KMS-11 (cell line): ENCODE data around the gene TUB.

Source experiments
- H2AFZ ChIP-seq: fragments of 200-600 bp; sonication (generic); 2 replicates; pipeline ENCODE4 v1.6.1; 2016; ENCODE audit warnings: antibody characterized with exemption, mixed run types, low read depth
- H3K27ac ChIP-seq: fragments of 200-600 bp; sonication (generic); 2 replicates; pipeline ENCODE4 v1.6.1; 2016; ENCODE audit warnings: mild to moderate bottlenecking, mixed run types
- H3K27me3 ChIP-seq: fragments of 200-600 bp; sonication (generic); 2 replicates; pipeline ENCODE4 v1.6.1; 2017; ENCODE audit warnings: mild to moderate bottlenecking, low read depth, mixed run types, moderate library complexity; ENCODE audit not compliant: insufficient read depth
- H3K36me3 ChIP-seq: fragments of 200-600 bp; sonication (generic); 2 replicates; pipeline ENCODE4 v1.6.1; 2017; ENCODE audit warnings: mild to moderate bottlenecking, mixed run types; ENCODE audit not compliant: insufficient read depth
- H3K4me1 ChIP-seq: fragments of 200-600 bp; sonication (generic); 2 replicates; pipeline ENCODE4 v1.6.1; 2016; ENCODE audit warnings: mild to moderate bottlenecking, low read depth, mixed run types; ENCODE audit not compliant: poor library complexity, severe bottlenecking
- H3K4me2 ChIP-seq: fragments of 200-600 bp; sonication (generic); 2 replicates; pipeline ENCODE4 v1.7.0; 2016; ENCODE audit warnings: mild to moderate bottlenecking, mixed run types
- H3K4me3 ChIP-seq: fragments of 200-600 bp; sonication (generic); IDR thresholded peaks from 2 replicates; pipeline ENCODE4 v1.6.1; 2017; ENCODE audit warnings: low read depth, low read length, mixed read lengths; ENCODE audit not compliant: insufficient read depth
- H3K79me2 ChIP-seq: fragments of 200-600 bp; sonication (generic); 2 replicates; pipeline ENCODE4 v1.6.1; 2016; ENCODE audit warnings: low read depth, mixed run types; ENCODE audit not compliant: insufficient read depth
- H3K9ac ChIP-seq: fragments of 200-600 bp; sonication (generic); 2 replicates; pipeline ENCODE4 v1.6.1; 2016; ENCODE audit warnings: mild to moderate bottlenecking, mixed run types
- H4K20me1 ChIP-seq: fragments of 200-600 bp; sonication (generic); 2 replicates; pipeline ENCODE4 v1.6.1; 2016; ENCODE audit warnings: mild to moderate bottlenecking, mixed run types; ENCODE audit not compliant: insufficient read depth
- TF ChIP-seq, protein P1 (sequence below): fragments of 200-600 bp; sonication (generic); conservative IDR thresholded peaks from 2 replicates; pipeline ENCODE4 v1.6.1; 2017; ENCODE audit warnings: low read depth, mild to moderate bottlenecking, antibody characterized with exemption, low read length, moderate library complexity, mixed read lengths

Gene TUB

DNA sequence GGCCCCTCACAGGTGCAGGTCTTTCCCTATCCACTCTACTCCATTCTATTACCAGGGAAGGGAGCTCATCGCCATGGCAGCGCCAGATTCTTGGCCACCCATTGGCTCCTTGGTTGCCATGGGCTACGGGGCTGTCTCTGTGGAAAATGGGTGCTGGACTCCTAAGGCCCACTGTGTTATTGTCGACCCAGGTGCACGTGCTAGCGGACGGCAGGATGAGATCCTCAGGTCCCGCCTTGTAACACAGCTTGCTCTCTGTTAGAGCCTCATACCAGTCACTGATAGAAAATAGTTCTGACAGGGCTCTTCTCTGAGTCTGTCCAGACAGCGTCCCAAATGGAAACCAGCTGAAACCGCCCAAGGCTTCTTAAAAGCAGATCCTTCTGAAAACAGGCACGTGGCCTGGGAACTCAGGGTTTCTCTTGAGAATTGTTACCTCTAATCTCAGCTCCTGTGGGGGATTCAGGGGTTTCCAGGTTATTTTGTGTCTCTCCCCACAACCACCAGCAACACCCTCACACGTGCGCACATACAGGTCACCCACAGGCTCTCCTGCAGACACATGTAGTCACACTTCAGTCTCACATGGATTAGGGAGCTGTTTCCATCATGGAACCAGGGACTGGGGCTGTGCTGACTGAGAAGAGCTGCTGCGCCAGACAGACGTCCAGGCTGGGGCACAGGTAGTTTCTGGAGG lies 1.5 kb downstream of the TUB start:
- no peaks in the 10 kb centered on the region for H3K4me1 ChIP-seq
- H3K36me3 ChIP-seq, result no peaks in the 10 kb centered on the region
- H3K4me3 ChIP-seq, result no peak overlapping the region
- H3K27ac ChIP-seq, result no peak overlapping the region
- no peak overlapping the region for H2AFZ ChIP-seq
- TF ChIP-seq, protein P1, sequence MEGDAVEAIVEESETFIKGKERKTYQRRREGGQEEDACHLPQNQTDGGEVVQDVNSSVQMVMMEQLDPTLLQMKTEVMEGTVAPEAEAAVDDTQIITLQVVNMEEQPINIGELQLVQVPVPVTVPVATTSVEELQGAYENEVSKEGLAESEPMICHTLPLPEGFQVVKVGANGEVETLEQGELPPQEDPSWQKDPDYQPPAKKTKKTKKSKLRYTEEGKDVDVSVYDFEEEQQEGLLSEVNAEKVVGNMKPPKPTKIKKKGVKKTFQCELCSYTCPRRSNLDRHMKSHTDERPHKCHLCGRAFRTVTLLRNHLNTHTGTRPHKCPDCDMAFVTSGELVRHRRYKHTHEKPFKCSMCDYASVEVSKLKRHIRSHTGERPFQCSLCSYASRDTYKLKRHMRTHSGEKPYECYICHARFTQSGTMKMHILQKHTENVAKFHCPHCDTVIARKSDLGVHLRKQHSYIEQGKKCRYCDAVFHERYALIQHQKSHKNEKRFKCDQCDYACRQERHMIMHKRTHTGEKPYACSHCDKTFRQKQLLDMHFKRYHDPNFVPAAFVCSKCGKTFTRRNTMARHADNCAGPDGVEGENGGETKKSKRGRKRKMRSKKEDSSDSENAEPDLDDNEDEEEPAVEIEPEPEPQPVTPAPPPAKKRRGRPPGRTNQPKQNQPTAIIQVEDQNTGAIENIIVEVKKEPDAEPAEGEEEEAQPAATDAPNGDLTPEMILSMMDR, result no peak
- H3K27me3 ChIP-seq, result no peaks in the 10 kb centered on the region
- no peaks in the 10 kb centered on the region for H4K20me1 ChIP-seq
- H3K4me2 ChIP-seq, result no peak overlapping the region
- H3K79me2 ChIP-seq, result no peaks in the 10 kb centered on the region
- H3K9ac ChIP-seq, result no peak overlapping the region

DNA sequence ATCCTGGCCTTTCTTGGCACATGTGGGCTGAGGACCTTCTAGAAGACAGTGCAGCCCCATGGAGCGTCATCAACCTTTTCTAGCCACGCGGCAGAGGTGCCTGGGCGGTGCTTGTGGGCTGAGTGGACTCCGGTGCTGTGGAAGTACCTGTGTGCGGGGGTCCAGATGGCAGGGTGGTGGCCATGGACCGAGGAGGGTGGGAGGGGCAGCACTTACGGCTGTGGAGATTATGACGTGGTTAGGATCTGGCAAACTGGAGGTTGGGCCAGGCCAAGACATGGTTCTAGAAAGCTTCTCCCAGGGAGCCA lies 2.0 kb downstream of the TUB start:
- H3K9ac ChIP-seq, result no peak overlapping the region
- no peak overlapping the region for H3K4me3 ChIP-seq
- H2AFZ ChIP-seq, result no peak overlapping the region
- H3K36me3 ChIP-seq, result no peaks in the 10 kb centered on the region
- H3K27ac ChIP-seq, result no peak overlapping the region
- no peak overlapping the region for H3K4me2 ChIP-seq
- TF ChIP-seq, protein P1, result no peak
- no peaks in the 10 kb centered on the region for H3K79me2 ChIP-seq
- no peaks in the 10 kb centered on the region for H3K4me1 ChIP-seq
- H3K27me3 ChIP-seq, result no peaks in the 10 kb centered on the region
- H4K20me1 ChIP-seq, result no peaks in the 10 kb centered on the region

DNA sequence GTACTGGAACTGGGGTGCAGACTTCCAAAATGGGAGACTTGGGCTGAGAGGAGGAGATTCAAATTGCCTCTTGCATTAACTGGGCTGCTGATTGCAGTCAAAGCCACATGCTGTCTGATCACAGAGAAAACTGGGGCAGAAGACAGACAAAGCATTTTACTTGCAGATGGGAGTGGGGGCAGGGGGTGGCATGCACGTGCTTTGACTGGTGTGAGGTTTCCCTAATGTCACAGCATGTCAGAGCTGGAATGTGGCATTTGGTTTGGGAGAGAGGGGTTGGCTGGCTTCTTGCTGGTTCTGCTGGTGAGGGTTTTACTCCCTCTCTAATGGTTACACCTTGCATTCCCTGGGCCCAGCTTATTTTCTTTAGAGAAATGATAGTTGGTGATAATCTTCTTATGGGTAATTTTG lies 2.9 kb downstream of the TUB start:
- Histone ChIP-seq H3K79me2 (no peaks in the 10 kb centered on the region), H2AFZ (no peak overlapping the region), H3K4me2 (no peak overlapping the region), H3K27me3 (no peaks in the 10 kb centered on the region), H3K4me3 (no peak overlapping the region), H3K27ac (no peak overlapping the region), H3K9ac (no peak overlapping the region), H3K36me3 (no peaks in the 10 kb centered on the region), H4K20me1 (no peaks in the 10 kb centered on the region), H3K4me1 (no peaks in the 10 kb centered on the region)
- TF ChIP-seq, protein P1, result no peak

DNA sequence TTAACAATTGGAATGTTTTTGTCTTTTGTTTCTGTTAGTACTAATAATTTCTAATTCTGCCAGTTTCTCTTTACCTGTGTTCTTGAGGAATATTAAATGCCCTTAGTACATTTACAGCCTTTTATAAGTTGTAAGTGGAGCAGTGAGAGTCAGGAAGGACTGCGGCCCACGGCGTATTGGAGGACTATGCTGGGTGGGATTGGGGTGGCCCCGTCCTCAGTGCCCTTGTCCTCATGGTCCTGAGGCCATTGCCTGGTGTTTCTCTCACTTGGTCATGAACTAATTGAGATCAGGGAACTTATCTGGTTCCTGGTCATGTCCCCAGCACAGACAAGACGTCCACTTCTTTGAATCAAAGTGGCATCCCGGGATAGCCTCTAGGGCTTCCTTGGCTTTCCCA lies 3.3 kb downstream of the TUB start:
- Histone ChIP-seq H3K36me3 (no peaks in the 10 kb centered on the region), H3K27ac (no peak overlapping the region), H2AFZ (no peak overlapping the region), H3K4me3 (no peak overlapping the region), H4K20me1 (no peaks in the 10 kb centered on the region), H3K9ac (no peak overlapping the region), H3K4me1 (no peaks in the 10 kb centered on the region), H3K4me2 (no peak overlapping the region), H3K79me2 (no peaks in the 10 kb centered on the region), H3K27me3 (no peaks in the 10 kb centered on the region)
- TF ChIP-seq, protein P1, result no peak
